ENCODE data around the gene CTNNBL1. TPM values are rescaled to one million over a fixed set of nuclear protein-coding genes. Genes with fewer than 3 reads are reported as not detected.

Gene CTNNBL1
- total and polyA plus RNA-seq, 2 experiments from 2014 or later: 36.3 to 68.7 TPM

GRCh38 chr20:37914672-37915433 lies 221.0 kb downstream of the CTNNBL1 start:
- Mint-ChIP-seq H3K27me3 (ENCODE audit: insufficient read depth, low read depth, poor library complexity) (peaks cover 14% of the 10 kb centered on the region), H3K36me3 (ENCODE audit: low read depth) (no peaks in the 10 kb centered on the region), H3K27ac (peak overlapping the region; percentile 92), H3K9me3 (no peaks in the 10 kb centered on the region), H3K4me3 (peak overlapping the region; percentile 79), H3K4me1 (peaks cover 63% of the 10 kb centered on the region)
- Histone ChIP-seq H3K79me2 (replicated peaks; ENCODE audit: insufficient read depth) (no peaks in the 10 kb centered on the region), H3K36me3 (ENCODE audit: insufficient read depth) (no peaks in the 10 kb centered on the region), H4K20me1 (replicated peaks; ENCODE audit: insufficient read depth) (no peaks in the 10 kb centered on the region), H2AFZ (peak overlapping the region; percentile 98), H3K27me3 (ENCODE audit: insufficient read depth) (peaks cover 14% of the 10 kb centered on the region; the same call in 1 of the 2 replicates), H3K4me3 (peak overlapping the region; percentile 68), H3K27ac (ENCODE audit: low read depth) (peak overlapping the region; percentile 79), H3F3A (replicated peaks; ENCODE audit: low read depth) (peaks cover 10% of the 10 kb centered on the region; the same call in 1 of the 2 replicates), H3K4me2 (peak overlapping the region; percentile 88), H3K4me1 (ENCODE audit: insufficient read depth) (peaks cover 47% of the 10 kb centered on the region), H3K9me2 (ENCODE audit: insufficient read depth) (no peaks in the 10 kb centered on the region)
- TF ChIP-seq STAT1 (IDR thresholded peaks at IDR 0.05; ENCODE audit: unreplicated experiment): no peak
- ATAC-seq: peak; percentile 64
- DNase-seq (ENCODE audit: low spot score): peak; percentile 82

DNA sequence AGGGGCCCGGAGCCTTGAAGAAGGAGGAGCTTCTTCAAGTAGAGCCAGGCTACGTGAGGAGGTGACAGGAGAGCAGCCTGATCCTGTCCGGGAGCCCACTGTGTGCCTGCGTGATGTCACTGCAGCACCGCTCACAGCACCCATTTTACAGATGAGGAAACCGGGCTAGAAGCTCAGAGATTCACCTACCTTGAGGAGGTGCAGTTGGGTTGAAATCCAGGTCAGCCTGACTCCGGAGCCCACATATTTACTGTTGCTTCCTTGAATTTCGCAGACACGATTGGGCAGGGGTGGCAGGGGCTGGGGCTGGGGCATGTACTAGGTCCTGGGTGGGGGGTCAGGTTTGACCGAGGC lies 221.6 kb downstream of the CTNNBL1 start:
- DNase-seq (ENCODE audit: low spot score) (peak; percentile 60), ATAC-seq (peak; percentile 5)
- peak overlapping the region; percentile 88 for H3K4me2 ChIP-seq
- peaks cover 10% of the 10 kb centered on the region; the same call in 1 of the 2 replicates for H3F3A ChIP-seq (replicated peaks; ENCODE audit: low read depth)
- no peaks in the 10 kb centered on the region for H3K36me3 ChIP-seq (ENCODE audit: insufficient read depth)
- peaks cover 63% of the 10 kb centered on the region for H3K4me1 Mint-ChIP-seq
- peak overlapping the region; percentile 98 for H2AFZ ChIP-seq
- no peaks in the 10 kb centered on the region for H3K9me2 ChIP-seq (ENCODE audit: insufficient read depth)
- H3K36me3 Mint-ChIP-seq (ENCODE audit: low read depth): no peaks in the 10 kb centered on the region
- H3K79me2 ChIP-seq (replicated peaks; ENCODE audit: insufficient read depth): no peaks in the 10 kb centered on the region
- no peak overlapping the region; the same call in 1 of the 2 replicates for H3K27ac ChIP-seq (ENCODE audit: low read depth)
- H4K20me1 ChIP-seq (replicated peaks; ENCODE audit: insufficient read depth): no peaks in the 10 kb centered on the region
- peaks cover 47% of the 10 kb centered on the region for H3K4me1 ChIP-seq (ENCODE audit: insufficient read depth)
- H3K9me3 Mint-ChIP-seq: no peaks in the 10 kb centered on the region
- H3K4me3 Mint-ChIP-seq: peak overlapping the region; percentile 79; the same call in 2 of the 3 replicates
- no peak overlapping the region for H3K27ac Mint-ChIP-seq
- peaks cover 14% of the 10 kb centered on the region; the same call in 1 of the 2 replicates for H3K27me3 ChIP-seq (ENCODE audit: insufficient read depth)
- peaks cover 14% of the 10 kb centered on the region for H3K27me3 Mint-ChIP-seq (ENCODE audit: insufficient read depth, low read depth, poor library complexity)
- TF ChIP-seq ZNF331 (CRISPR knock-in tag; IDR thresholded peaks at IDR 0.05; ENCODE audit: low read depth) (no peak), ZNF462 (CRISPR knock-in tag; IDR thresholded peaks at IDR 0.05) (no peak), REST (IDR thresholded peaks at IDR 0.05; ENCODE audit: unreplicated experiment) (no peak), ZNF114 (CRISPR knock-in tag; IDR thresholded peaks at IDR 0.05) (no peak), STAT1 (IDR thresholded peaks at IDR 0.05; ENCODE audit: unreplicated experiment) (no peak), EZH2 (IDR thresholded peaks at IDR 0.05; ENCODE audit: low read depth, unreplicated experiment) (no peak)
- peak overlapping the region; percentile 68 for H3K4me3 ChIP-seq

Data from GM23338 (cell line).